ENCODE measurements around the gene GADD45G. TPM values are rescaled to one million over a fixed set of nuclear protein-coding genes. Genes with fewer than 3 reads are reported as not detected.

GADD45G gene
- total RNA-seq, 1 experiment from 2014 or later = 0.39 TPM

GRCh38 chr9:89635816-89636215, 31.0 kb downstream of the GADD45G start:
- POLR2A ChIA-PET (ENCODE audit: low non-redundant PET) = no interaction called here
- Histone ChIP-seq H3K36me3 (ENCODE audit: insufficient read depth, low read length, poor library complexity, severe bottlenecking) (no peaks in the 10 kb centered on the region), H3K27ac (ENCODE audit: low read depth, low read length, poor library complexity, severe bottlenecking) (no peak overlapping the region), H3K4me3 (ENCODE audit: low read depth, low read length, poor library complexity, severe bottlenecking) (no peak overlapping the region), H3K9me3 (ENCODE audit: low read depth, low read length, poor library complexity, severe bottlenecking) (no peaks in the 10 kb centered on the region), H3K27me3 (replicated peaks; ENCODE audit: insufficient read depth, low read depth, low read length, poor library complexity) (no peaks in the 10 kb centered on the region), H3K4me1 (ENCODE audit: insufficient read depth, low read length, poor library complexity, severe bottlenecking) (no peaks in the 10 kb centered on the region)
- no peak for TF ChIP-seq CTCF (conservative IDR thresholded peaks at IDR 0.05; ENCODE audit: low read depth, low read length)
- no peak for TF ChIP-seq EZH2 (IDR thresholded peaks at IDR 0.05; ENCODE audit: borderline replicate concordance, low read depth, low read length, poor library complexity, severe bottlenecking)
- no TSS peak for BruUV-seq (replicated peaks)
- DNase-seq (ENCODE audit: low spot score) = no peak
- CTCF ChIA-PET = no interaction called here
- intact Hi-C loops (cut with micrococcal nuclease; ENCODE audit: unreplicated experiment) = no loop called here

GRCh38 chr9:89637787-89638186, 33.0 kb downstream of the GADD45G start:
- Histone ChIP-seq H3K27ac (ENCODE audit: low read depth, low read length, poor library complexity, severe bottlenecking) (no peak overlapping the region), H3K27me3 (replicated peaks; ENCODE audit: insufficient read depth, low read depth, low read length, poor library complexity) (no peaks in the 10 kb centered on the region), H3K4me1 (ENCODE audit: insufficient read depth, low read length, poor library complexity, severe bottlenecking) (no peaks in the 10 kb centered on the region), H3K4me3 (ENCODE audit: low read depth, low read length, poor library complexity, severe bottlenecking) (no peak overlapping the region), H3K9me3 (ENCODE audit: low read depth, low read length, poor library complexity, severe bottlenecking) (no peaks in the 10 kb centered on the region), H3K36me3 (ENCODE audit: insufficient read depth, low read length, poor library complexity, severe bottlenecking) (no peaks in the 10 kb centered on the region)
- BruUV-seq (replicated peaks) = no TSS peak
- TF ChIP-seq CTCF (conservative IDR thresholded peaks at IDR 0.05; ENCODE audit: low read depth, low read length) (no peak), EZH2 (IDR thresholded peaks at IDR 0.05; ENCODE audit: borderline replicate concordance, low read depth, low read length, poor library complexity, severe bottlenecking) (no peak)
- CTCF ChIA-PET = no interaction called here
- intact Hi-C loops (cut with micrococcal nuclease; ENCODE audit: unreplicated experiment) = no loop called here
- POLR2A ChIA-PET (ENCODE audit: low non-redundant PET) = no interaction called here
- no peak for DNase-seq (ENCODE audit: low spot score)

- Histone ChIP-seq H3K4me3 (ENCODE audit: low read depth, low read length, poor library complexity, severe bottlenecking) (no peak overlapping the region), H3K27me3 (replicated peaks; ENCODE audit: insufficient read depth, low read depth, low read length, poor library complexity) (no peaks in the 10 kb centered on the region), H3K4me1 (ENCODE audit: insufficient read depth, low read length, poor library complexity, severe bottlenecking) (no peaks in the 10 kb centered on the region), H3K27ac (ENCODE audit: low read depth, low read length, poor library complexity, severe bottlenecking) (no peak overlapping the region), H3K36me3 (ENCODE audit: insufficient read depth, low read length, poor library complexity, severe bottlenecking) (no peaks in the 10 kb centered on the region), H3K9me3 (ENCODE audit: low read depth, low read length, poor library complexity, severe bottlenecking) (no peaks in the 10 kb centered on the region)
- no peak for TF ChIP-seq CTCF (conservative IDR thresholded peaks at IDR 0.05; ENCODE audit: low read depth, low read length)
- ChIA-PET POLR2A (ENCODE audit: low non-redundant PET) (no interaction called here), CTCF (no interaction called here)
- BruUV-seq (replicated peaks) = no TSS peak
- DNase-seq (ENCODE audit: low spot score) = no peak
- intact Hi-C loops (cut with micrococcal nuclease; ENCODE audit: unreplicated experiment) = no loop called here
Measured at GRCh38 chr9:89638359-89638758, 33.5 kb downstream of the GADD45G start.

Measured in A673 (cell line).